GM21423 (cell line): ENCODE measurements around the gene TSR2.

Source experiments
- ATAC-seq: cut with Tn5 transposase; IDR thresholded peaks from one replicate; pipeline ENCODE4 v1.9.1; 2021; ENCODE audit warnings: mild to moderate bottlenecking, moderate library complexity; ENCODE audit not compliant: unreplicated experiment

The TSR2 gene

GRCh38 chrX:54439960-54440871 is at the start of gene TSR2:
Gene TSR2 (plus strand): TSS chrX:54440404. CDS start chrX:54440422, 18 bp downstream.
- ATAC-seq: peak; percentile 97

- ATAC-seq: no peak
Measured at GRCh38 chrX:54397113-54397512, 43.1 kb upstream of the TSR2 start.

- ATAC-seq: no peak
Measured at GRCh38 chrX:54407266-54407665, 32.9 kb upstream of the TSR2 start.

- ATAC-seq: no peak
Measured at GRCh38 chrX:54411732-54412131, 28.5 kb upstream of the TSR2 start.

- ATAC-seq: no peak
Measured at GRCh38 chrX:54413753-54414152, 26.5 kb upstream of the TSR2 start.

- no peak for ATAC-seq
Measured at GRCh38 chrX:54415534-54416350, 24.5 kb upstream of the TSR2 start.

GRCh38 chrX:54416965-54417364 is 23.2 kb upstream of the TSR2 start:
- no peak for ATAC-seq

- no peak for ATAC-seq
Measured at GRCh38 chrX:54419559-54420302, 20.5 kb upstream of the TSR2 start.

GRCh38 chrX:54422168-54422567 is 18.0 kb upstream of the TSR2 start:
- ATAC-seq: no peak

- ATAC-seq: no peak
Measured at GRCh38 chrX:54423161-54423888, 16.9 kb upstream of the TSR2 start.

- no peak for ATAC-seq
Measured at GRCh38 chrX:54427837-54428424, 12.3 kb upstream of the TSR2 start.

GRCh38 chrX:54430519-54430918 is 9.7 kb upstream of the TSR2 start:
- ATAC-seq: no peak

GRCh38 chrX:54435121-54435520 is 5.1 kb upstream of the TSR2 start:
- ATAC-seq: no peak

- ATAC-seq: no peak
Measured at GRCh38 chrX:54442790-54443189, 2.6 kb downstream of the TSR2 start.

- no peak for ATAC-seq
Measured at GRCh38 chrX:54444752-54445151, 4.5 kb downstream of the TSR2 start.

- no peak for ATAC-seq
Measured at GRCh38 chrX:54446084-54446483, 5.9 kb downstream of the TSR2 start.

GRCh38 chrX:54447461-54447860 is 7.3 kb downstream of the TSR2 start:
- ATAC-seq: no peak

GRCh38 chrX:54449929-54450328 is 9.7 kb downstream of the TSR2 start:
- no peak for ATAC-seq

- no peak for ATAC-seq
Measured at GRCh38 chrX:54452920-54453319, 12.7 kb downstream of the TSR2 start.
